IPS DF 19.7 (cell line): ENCODE data around the gene CHCHD6.

Experiments used
- DNase-seq: peaks from one replicate; pipeline ENCODE4 v3.0.0-alpha.2; 2013; ENCODE audit warnings: low read depth, low spot score

CHCHD6 gene

GRCh38 chr3:126958638-126959085, 254.6 kb downstream of the CHCHD6 start:
- DNase-seq = no peak

GRCh38 chr3:126959136-126959920, 255.3 kb downstream of the CHCHD6 start:
- no peak for DNase-seq

GRCh38 chr3:126959921-126960603, 256.0 kb downstream of the CHCHD6 start:
- no peak for DNase-seq

GRCh38 chr3:126960604-126960995, 256.6 kb downstream of the CHCHD6 start:
- DNase-seq = no peak

GRCh38 chr3:126961191-126961790, 257.3 kb downstream of the CHCHD6 start:
- no peak for DNase-seq

- no peak for DNase-seq
Observed at GRCh38 chr3:126961791-126962461, 257.9 kb downstream of the CHCHD6 start.

GRCh38 chr3:126962756-126963155, 258.7 kb downstream of the CHCHD6 start:
- DNase-seq = no peak

GRCh38 chr3:126963261-126964190, 259.5 kb downstream of the CHCHD6 start:
- DNase-seq = no peak

- DNase-seq = no peak
Observed at GRCh38 chr3:126964261-126964660, 260.2 kb downstream of the CHCHD6 start.

GRCh38 chr3:126964950-126965349, 260.9 kb downstream of the CHCHD6 start:
- no peak for DNase-seq

GRCh38 chr3:126965526-126966080, 261.6 kb downstream of the CHCHD6 start:
- no peak for DNase-seq

- DNase-seq = no peak
Observed at GRCh38 chr3:126967386-126967785, 263.3 kb downstream of the CHCHD6 start.

- DNase-seq = no peak
Observed at GRCh38 chr3:126968391-126969390, 264.7 kb downstream of the CHCHD6 start.

GRCh38 chr3:126969586-126969985, 265.5 kb downstream of the CHCHD6 start:
- no peak for DNase-seq

- DNase-seq = no peak
Observed at GRCh38 chr3:126970101-126970500, 266.1 kb downstream of the CHCHD6 start.

GRCh38 chr3:126970921-126971320, 266.9 kb downstream of the CHCHD6 start:
- DNase-seq = no peak

GRCh38 chr3:126971891-126972351, 267.9 kb downstream of the CHCHD6 start:
- no peak for DNase-seq

- DNase-seq = no peak
Observed at GRCh38 chr3:126972866-126973265, 268.8 kb downstream of the CHCHD6 start.

- DNase-seq = no peak
Observed at GRCh38 chr3:126973814-126974213, 269.8 kb downstream of the CHCHD6 start.
